HG02763 (cell line): ENCODE data around the gene C1orf216.
"Not testable (repeated sequence)": the region's sequence is repeated elsewhere in the genome, so short reads cannot be mapped to it uniquely, and the experiment has no call there.

Source experiments
- ATAC-seq: cut with Tn5 transposase; IDR thresholded peaks from one replicate; pipeline ENCODE4 v1.9.1; 2021; ENCODE audit warnings: mild to moderate bottlenecking, moderate library complexity; ENCODE audit not compliant: unreplicated experiment

The C1orf216 gene, protein sequence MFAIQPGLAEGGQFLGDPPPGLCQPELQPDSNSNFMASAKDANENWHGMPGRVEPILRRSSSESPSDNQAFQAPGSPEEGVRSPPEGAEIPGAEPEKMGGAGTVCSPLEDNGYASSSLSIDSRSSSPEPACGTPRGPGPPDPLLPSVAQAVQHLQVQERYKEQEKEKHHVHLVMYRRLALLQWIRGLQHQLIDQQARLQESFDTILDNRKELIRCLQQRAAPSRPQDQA

DNA sequence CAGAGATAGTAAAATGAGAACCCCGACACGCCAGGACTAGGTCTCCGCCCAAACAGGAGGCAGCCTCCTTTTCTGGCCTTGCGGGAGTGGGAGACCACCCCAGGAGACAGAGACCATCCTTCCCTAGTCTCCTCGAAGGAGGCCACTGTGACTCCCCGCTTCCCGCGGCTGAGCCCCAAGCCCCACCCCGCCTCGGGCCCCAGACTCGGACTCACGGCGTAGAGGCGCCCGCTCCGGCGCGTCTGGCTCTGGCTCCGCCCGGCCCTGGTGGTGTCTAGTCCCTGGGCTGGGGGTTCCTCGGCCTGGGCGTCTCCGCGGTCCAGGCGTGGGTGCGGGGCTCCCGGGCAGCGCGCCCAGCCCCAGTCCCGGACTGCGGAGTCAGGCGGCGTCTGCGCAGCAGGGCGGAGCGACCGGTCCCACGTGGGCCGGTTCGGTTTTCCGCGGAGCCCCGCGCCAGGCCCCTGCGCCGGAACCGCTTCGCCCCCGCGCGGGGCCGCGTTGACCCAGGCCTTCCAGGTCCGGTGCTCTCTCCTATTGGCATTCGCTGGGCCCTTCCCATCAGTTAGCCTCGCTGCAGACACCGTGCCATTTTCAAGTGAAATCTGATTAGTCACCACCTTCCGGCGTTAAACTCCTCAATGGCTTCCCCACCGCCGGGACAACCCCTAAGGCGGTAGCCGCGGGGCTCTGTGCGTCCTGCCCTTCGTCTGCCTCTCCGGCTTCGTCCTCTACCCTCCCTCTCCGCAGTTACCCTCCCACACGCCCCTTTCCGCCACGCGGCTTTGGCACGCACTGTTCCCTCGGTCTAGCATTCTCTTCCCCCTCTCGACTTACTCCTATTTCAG, at the start of gene C1orf216:
Gene C1orf216, minus strand, starts transcription at position 393 of the 845 bp plus-strand sequence. CDS start 2,563 bp downstream, outside the sequence.
- ATAC-seq, result peak; percentile 54

DNA sequence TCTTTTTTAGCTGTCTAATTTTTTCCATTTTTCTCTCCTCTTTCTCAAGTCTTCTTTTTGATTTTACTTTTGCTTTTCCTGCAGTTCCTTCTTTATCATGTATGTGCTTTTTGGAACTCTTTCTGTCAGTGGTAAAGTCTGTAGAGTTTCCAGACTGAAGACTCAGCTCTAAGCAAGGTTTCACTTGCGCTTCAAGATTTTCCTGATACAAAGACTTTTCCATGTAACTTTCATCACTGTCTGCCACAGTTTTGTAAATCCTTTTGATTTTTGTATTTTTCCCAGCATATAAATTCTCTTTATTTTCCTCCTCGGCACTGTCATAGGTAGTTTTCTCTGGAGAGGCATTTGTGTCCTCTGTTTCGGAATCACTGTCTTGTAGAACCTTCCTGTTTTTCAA, 45.6 kb upstream of the C1orf216 start:
- ATAC-seq, result no peak

DNA sequence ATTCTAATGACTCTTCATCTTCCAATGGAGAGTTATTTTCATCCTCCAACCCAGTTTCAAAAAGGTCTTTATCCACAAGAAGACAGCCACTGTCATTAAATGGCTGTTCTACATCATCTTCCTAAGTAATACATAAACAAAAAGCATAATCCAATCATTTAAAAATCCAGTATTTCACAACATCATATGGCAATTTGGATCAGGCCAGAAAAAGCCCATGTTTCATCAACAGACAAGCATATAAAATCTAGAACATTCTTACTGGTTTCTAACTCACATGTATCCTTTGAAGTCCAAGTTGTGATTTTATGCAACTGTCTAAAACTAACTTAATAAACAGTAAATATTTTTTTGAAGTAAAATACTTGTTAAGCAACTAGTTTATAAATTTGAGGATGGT, 44.5 kb upstream of the C1orf216 start:
- no peak for ATAC-seq

DNA sequence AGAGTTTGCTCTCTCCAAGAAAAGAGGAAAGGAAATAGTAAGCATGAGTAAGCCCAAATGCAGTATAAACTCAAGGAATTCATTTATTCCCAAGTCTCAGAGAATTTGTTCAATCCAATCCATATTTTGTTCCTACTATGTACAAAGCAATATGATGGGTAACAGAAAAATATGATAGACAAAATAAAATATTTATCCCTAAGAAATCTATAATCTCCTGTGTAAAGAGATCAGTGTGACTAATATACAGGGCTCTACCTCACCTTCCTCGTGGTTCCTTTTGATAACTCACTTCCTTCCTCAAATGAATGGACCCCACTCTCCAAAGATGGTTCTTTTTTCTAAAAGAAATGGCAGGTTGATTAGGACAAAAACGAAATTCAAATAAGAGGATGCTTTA, 43.5 kb upstream of the C1orf216 start:
- ATAC-seq, result no peak

DNA sequence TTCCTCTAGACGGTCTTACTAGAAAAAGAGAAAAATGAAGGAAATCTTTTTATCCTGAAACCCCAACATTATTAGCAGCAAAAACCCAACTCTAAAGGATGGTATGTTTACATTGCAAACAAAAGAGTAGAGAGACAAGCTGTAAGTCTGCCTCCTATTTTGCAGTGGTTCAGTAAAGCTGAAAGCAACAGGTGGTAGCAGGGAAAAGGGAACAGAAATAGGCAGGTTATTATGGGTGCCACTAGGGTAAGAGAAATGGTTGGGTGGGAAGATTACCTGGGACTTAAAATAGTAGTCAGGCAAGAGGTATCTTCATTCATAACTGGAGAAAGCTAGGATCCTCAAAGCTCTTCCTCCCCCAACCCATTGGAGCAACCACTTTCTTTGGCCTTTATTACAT, 37.4 kb upstream of the C1orf216 start:
- ATAC-seq, result no peak

DNA sequence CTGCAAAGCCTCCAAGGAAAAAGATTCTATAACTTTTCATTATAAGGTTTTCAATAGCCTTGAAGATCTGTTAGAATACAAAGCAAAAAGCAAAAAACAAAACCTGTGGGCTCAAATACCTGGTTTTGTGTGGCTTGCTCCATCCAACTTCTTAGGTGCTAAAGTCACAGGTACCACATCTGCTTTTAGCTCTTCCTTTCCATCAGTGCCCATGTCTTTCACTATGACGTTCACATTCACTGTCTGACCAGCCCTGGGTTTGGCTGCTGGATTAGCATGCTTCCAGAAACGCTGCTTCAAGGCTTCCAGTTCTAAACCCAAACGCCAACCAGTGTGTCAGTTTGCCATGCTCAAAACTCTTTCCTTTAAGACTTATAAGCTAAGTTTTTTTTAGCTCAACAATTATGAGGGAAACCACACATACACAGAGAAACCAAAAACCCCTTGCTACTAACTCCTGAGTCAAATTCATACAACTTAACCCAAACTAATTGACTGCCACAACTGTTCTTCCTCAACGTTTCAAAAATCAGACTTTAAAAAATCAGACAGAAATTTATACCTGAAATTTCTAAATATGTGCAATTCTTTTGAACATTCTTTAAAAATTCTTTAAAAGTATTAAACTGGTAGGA, 35.1 kb upstream of the C1orf216 start:
- no peak for ATAC-seq

DNA sequence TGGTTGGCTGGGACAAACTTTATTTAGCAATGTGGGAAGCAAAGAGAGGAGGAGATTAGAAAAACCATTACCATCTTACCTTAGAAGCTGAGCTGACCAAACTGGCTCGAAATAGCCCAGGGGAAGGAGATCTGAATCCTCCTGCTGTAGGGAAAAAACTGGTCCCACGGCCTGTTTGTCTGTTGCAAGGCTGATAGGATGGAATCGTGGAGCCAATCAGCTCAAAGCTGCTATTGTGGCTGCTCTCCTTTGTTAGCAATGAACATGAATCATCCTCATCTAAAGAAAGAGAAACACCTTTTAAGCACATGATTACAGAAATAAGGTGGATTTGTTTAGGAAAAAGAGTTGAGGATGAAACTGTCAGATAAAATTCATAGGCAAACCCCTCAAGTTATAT, 29.6 kb upstream of the C1orf216 start:
- ATAC-seq, result no peak

DNA sequence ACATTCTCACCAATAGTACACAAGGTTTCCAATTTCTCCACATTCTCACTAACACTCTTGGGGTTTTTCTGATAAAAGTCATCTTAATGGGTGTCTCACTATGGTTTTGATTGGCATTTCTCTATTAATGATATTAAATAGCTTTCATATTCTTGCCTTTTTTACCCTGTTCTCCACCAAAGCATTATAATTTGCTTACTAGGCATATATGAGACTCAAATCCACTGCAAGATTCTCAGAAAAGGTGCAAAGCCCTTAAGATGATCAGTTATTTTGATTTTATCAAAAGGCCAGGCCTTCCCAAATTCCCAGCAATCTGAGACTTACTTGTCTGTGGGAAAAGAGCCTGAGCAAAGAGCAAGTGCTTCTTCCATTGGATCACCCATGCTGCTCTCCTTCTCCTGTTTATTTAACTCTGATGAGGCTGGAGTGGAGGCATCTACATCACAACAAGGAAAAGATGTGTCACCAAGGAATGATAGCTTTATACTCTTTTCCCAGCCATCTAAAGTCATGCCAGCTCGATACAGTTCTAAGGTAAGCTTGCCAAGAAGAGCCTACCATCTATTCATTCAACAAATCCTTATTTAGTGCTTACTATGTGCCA, 26.5 kb upstream of the C1orf216 start:
- no peak for ATAC-seq

DNA sequence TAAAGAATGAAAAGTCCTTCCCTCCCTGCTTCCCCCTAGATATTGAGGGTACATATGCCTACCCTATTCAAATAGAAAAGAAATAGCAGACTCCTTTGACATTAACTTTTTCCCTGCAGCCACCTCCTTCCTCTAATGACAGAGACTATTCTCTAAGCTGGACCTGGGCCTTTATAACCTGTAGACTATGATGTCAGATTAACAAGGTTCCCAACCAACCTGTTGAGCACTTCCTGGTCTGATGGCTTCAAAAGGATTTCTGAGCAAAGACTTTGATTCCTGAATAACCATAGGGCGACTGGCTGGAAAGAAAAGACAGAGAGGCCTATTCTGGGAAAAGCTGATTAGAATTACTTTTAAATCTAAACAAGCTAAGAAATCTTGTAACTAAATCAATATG, 18.4 kb upstream of the C1orf216 start:
- no peak for ATAC-seq

DNA sequence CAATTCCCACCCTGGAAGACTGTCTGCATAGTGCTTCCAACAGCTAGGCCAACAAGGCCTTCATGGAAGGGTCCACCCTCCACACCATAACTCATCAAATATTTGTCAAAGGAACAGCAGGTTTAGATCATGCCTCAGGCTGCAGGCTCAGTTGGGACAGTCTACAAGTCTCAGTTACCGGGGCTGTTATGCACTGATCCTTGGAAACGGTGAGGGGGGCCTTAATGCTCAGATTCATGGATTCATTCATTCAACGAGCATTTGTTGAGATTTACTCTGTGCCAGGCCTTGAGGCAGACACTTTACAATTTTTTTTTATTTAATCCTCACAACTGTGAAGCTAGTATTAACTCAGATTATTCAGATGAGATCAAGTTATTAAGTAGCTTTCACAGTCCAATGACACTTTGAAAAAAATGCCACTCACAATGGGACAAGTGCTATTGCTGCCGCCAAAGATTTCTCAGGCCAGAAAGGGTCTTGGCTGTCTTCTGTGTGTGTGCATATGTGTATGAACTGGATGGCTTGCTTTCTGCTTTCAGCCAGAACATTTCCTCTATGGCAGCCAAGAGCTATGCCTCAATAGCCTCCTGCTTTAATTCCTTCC, 8.9 kb upstream of the C1orf216 start:
- no peak for ATAC-seq

DNA sequence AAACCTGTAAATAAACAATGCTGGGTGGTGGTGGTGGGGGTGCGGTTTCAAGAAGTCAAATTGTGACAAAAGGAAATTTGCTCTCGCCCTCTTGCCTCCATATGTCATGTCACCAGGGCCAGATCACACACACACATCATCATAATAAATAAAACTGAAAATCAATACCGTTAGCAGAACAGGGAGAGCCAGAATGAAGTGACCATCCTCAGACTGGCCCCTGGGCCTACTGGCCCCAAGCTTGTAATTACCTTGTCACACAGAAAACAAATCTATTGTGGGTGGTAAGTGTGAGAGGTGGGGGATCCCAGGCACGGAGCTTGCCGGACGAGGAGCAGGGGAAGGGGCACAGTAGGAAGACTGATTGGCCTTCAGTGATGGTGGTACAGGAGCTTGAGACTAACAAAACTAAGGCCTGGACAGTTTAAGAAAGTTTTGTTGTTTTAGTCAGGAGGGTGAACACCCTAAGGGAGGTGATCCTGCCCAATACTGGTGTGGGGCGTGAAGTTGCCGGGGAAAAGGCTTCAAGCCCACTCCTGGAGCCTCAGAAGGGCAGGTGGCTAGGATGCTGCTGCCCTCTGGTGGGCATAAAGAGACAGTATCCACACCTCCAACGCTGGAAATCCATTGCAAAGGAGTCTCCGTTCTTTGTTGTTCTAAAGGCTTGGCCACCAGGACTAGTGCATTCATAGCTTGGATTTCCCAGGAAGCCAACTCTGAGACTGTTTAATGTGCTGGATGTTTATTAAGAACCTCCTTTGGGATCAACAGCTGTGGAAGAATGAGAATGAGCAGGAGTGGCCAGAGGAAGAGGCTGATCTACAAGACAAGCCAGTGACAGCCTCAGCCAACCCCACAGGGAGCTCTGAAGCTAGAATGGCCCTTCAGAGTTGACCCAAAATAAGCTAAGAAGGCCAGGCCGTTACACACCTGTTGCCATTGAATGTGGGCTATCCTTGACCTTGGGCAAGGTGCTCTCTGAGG, 8.1 kb upstream of the C1orf216 start:
- ATAC-seq, result no peak

DNA sequence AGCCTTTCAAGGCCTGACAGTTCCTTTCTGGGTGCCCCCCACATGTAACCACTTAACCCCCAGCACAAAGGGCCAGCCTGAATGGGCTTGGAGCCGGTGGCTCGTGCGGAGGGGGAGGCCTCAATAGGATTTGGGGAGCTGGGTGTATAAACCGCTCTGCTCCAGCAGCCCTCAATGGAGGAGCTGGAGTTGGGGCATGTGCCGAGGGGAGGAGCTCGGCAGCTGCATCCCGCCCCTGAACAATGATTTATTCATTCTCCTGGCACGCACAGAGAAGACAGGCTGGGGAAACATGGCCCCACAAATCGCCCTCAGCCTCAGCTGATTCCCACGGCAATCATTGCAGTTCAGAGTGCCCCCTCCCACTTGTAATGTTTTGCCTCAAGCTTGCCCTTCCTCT, 6.9 kb upstream of the C1orf216 start:
- ATAC-seq, result no peak

DNA sequence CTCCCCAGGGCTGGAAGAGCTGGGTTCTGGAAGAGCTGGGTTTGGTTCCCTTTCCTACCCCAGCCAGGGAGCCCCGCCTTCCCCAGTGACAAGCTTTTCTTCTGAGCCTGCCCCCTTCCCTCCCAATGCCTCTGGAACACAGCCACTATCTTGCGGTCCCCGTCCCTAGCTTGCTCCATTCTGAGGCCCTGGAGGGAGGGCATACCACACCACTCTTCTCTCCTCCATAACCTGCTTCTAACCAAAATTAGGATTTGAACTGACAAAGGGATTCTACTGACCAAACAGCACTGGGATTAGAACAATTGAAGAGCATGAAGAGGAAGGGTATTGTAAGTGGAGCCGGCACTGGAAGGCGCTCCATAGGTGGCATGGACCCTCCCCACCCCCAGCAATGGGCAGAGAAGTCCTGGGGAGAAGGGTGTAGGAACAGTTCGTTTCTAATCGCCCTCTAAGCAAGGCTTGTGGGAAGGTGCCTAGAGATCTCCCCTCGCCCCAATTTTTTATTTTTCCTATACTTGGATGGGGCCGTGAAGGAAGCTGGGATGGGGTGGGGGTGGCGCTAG, 690 bp downstream of the C1orf216 start:
- no peak for ATAC-seq

DNA sequence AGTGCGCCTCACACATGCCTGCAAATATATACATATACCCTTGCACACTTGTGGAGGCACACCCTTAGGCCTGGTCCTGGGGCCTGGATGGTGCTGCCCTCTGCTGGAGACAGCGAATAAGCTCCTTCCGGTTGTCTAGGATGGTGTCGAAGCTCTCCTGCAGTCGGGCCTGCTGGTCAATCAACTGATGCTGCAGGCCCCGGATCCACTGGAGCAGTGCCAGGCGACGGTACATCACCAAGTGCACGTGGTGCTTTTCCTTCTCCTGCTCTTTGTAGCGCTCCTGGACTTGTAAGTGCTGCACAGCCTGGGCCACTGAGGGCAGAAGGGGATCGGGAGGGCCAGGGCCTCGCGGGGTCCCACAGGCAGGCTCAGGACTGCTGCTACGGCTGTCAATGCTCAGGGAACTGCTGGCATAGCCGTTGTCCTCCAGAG, 3.1 kb downstream of the C1orf216 start:
- ATAC-seq, result no peak

DNA sequence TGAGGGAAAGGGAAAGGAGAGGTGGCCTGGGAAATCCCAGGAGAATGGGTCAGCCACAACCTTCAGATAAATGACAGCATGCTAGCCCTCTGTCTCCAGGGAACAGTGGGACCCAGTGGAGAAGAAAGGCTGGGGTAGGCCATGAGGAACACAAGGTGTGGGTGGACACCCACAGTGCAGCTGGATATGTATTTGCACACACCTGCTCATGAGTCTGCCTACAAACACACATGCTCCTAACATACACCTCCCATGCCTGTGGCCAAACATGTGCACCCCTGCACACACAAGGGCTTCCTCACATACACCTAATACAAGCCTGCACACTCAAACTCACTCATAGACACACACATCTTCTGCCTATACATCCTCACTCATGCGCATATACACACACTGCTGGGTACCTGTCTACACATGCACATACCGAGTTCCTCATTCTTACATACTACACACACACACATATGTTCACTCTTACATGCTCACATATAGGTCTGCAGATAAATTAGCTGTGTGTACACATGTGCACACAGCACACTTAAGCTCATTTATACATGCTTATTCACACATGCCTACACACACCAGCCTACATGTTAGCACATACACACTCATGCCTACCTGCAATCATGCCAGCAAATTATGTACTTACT, 3.6 kb downstream of the C1orf216 start:
- ATAC-seq, result no peak

DNA sequence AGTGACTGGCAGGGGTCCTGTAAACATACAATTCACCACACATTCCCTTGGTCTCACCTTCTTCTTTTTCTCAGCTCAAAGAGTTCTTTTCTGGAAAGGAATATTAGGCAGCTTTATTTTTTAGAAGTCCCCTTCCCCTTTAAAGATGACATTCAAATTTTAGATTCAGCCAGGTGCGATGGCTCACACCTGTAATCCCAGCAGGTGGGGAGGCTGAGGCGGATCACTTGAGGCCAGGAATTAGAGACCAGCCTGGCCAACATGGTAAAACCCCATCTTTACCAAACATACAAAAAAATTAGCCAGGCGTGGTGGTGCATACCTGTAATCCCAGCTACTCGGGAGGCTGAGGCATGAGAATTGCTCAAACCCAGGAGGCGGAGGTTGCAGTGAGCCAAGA, 7.6 kb downstream of the C1orf216 start:
- not testable (repeated sequence) for ATAC-seq

DNA sequence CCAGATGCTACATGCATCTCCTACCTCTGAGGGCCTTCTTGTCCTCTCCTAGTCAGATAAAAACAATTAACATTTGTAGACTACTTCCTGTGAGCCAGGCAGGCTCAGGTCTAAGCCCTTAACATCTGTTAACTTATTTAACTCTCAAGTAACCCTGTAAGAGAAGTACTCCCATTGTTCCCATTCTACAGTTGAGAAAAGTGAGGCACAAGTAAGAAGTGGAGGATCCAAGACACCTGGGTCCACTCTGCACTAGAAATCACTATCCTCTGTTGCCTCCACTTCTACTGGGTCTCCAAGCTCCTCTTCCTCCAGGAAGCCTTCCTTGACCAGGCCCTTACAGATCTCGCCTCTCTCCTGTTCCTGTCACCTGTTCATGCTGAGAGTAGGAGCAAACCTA, 9.7 kb downstream of the C1orf216 start:
- ATAC-seq, result no peak

DNA sequence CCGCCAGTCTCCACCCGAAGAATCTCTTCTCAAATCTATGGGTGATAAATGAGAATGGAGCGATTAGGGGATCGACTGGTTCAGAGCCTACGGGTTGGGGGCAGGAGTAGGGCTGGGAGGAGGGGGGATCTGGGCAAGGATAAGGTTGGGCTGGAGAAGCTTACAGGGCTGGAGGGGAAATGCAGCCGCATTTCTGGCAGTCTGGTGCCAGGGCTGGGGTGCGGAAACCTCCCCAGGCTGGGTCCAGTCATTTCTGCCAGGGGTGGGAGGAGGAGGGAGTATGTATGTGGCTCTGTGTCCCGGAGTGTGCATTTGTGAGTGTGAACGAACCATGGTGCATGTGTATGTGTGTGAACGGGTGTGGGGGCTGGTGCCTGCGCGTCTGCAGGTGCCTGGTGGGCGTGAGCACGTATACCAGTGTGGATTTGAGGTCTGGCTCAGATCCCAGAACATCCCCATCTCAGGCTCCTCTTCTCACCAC, 10.2 kb downstream of the C1orf216 start:
- no peak for ATAC-seq
